Fibroblast of peridontal ligament (primary cell): Measurements from ENCODE around the gene PLXNB3.

ENCODE experiments used
- DNase-seq: peaks from one replicate; pipeline ENCODE4 v3.0.0-alpha.2; 2010; ENCODE audit errors: extremely low read depth

The PLXNB3 gene

DNA sequence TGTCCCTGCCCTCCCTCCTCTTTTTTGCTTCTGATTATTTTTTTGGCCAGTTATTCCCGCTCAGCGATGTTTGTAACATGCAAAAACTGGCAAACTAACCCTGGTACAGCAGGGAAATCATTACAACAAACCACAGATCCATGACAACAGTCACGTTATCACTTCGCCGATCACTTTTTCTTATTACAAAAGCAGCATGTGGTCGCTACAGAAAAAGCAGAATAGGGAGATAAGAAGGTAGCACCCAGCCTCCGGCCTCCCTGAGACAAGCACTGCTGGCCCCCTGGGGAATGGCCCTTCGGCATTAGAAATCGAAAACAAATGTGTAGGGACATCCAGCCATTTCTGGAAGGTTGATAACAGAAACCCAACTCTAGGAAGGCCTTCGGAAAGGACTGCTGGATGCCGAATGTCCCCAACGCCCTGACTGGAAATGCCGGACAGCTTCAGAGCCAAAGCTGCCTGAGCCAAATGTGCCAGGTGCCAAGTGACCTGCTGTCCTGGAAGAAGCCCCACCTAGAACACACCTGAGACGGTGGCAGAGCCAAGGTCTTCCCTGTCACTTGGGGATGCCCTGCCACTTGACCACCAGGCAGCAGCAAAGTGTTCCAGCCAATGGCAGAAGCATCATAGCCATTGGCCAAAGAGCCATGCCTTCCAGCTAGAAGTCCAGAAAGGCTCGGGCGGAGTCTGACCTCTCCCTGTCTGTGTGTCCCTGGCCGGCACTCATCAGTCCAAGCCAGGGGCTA, 27.2 kb downstream of the PLXNB3 start:
- no peak for DNase-seq

GRCh38 chrX:153792368-153792767, 28.3 kb downstream of the PLXNB3 start:
- no peak for DNase-seq

DNA sequence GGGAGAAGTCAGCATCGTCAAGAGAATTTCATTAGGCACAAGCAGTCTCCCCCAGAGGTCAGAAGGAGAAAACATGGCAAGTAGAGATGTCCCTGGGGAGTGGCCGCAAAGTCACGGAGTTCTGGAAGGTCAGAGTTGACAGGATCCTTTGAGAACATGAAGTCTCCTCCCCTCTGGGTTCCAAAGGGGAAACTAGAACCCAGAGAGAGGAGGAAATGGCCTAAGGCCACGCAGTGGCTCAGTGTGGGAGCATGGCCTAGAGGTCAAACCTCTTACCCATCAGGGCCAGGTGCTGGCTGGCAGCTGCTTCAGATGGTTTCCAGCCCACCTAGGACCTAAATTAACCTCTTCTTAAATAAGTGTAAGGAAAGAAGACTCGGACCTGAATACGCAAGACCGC, 29.2 kb downstream of the PLXNB3 start:
- DNase-seq, result peak; percentile 4

- peak; percentile 90 for DNase-seq
These were observed 30.2 kb downstream of the PLXNB3 start, which contains the start of the genes IDH3G and SSR4 for GRCh38 chrX:153794018-153794896. Gene IDH3G (minus strand): TSS chrX:153794375. CDS start chrX:153794326, 49 bp downstream. Gene SSR4 (plus strand): TSS chrX:153794668. CDS start chrX:153794688, 20 bp downstream.

- peak; percentile 4 for DNase-seq
These were observed 31.1 kb downstream of the PLXNB3 start for GRCh38 chrX:153794897-153795816.

GRCh38 chrX:153797415-153798015, 33.5 kb downstream of the PLXNB3 start:
- no peak for DNase-seq

- no peak for DNase-seq
These were observed 35.3 kb downstream of the PLXNB3 start for GRCh38 chrX:153799326-153799725.

GRCh38 chrX:153800177-153800722, 36.2 kb downstream of the PLXNB3 start:
- no peak for DNase-seq

DNA sequence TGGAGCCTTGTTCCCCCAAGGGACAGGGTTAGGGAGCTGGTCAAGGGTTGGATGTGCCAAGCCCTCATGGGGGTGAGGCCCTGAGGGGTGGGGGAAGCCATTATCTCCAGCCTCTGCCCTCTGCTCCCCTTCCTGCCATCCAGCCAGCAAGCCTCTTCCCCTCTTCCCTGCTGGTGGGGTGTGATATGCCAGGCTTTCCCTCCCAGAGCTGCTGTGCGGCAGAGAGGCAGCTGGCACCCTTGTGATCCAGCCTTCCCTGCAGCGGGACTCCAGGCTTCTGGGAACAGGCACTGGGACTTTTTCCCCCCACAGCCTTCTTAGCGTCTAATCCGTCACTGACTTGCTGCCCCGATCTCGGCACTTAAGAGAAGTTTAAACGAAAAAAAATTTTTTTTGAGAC, 36.7 kb downstream of the PLXNB3 start:
- DNase-seq, result no peak

GRCh38 chrX:153801669-153802068, 37.6 kb downstream of the PLXNB3 start:
- DNase-seq, result no peak

DNA sequence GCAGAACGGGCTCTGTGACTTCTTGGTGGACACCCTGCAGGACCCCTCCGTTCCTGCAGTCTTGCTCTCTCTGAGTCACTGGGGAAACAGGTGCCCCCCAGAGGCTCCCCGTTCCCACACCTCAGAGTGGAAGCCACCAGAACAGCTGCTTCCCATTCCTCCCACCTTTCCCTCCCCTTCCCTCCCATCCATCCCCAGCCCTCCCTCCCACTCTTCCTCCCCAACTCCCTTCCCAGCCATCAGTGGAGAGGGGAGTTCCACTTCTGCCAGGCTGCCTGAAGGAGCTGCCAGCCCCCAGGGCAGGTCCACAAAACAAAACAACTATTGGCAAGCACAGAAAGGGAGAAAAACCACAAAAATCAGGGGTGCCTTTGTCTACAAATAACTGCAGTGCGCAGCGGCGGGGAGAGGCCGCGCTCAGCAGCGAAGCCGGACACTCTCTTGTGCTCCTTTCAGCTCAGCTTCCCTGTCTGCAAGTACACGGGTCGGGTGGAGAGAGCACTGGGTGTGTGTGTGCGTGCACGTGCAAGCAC, 38.5 kb downstream of the PLXNB3 start:
- no peak for DNase-seq

DNA sequence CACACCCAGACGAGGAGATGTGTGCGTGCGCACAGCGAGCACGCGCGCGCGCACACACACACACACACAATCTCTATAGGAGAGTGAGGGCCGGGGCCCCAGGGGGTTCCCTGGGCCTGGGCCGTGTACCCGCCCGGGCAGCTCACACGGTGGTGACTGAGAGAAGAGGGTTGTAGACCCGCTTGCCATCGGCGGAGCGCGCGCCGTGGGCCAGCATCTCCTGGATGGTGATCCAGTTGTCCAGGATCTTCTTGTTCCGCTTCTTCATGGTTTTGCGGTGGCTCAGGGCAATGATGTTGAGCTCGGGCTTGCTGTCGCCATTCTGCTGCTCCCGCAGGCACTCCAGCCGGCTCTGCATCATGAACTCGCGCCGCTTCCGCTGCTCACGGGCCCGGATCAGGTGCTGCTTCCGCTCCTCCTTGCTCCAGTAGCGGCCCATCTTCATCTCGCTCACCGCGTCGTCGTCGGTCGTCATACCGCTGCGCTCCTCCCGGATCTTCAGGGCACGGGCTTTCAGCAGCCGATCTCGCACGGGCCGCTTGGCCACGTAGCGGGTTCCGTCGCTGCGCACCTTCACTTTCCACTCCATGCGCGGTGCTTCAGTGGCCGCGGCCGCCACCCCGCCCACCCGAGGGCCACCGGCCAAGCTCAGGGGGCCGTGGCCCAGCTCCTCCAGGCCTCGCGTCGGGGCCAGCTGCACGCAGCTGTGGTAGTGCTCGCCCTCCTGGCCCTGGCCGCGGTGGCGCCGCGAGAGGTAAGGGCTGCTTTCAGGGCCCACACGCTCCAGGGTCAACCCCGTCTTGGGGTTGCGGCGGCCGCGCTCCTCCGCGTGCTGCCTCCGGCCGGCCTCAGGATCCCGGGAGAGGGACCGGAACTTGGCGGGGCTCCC, 39.4 kb downstream of the PLXNB3 start:
- DNase-seq, result no peak

GRCh38 chrX:153804100-153804595, 40.1 kb downstream of the PLXNB3 start:
- no peak for DNase-seq

- no peak for DNase-seq
These were observed 40.6 kb downstream of the PLXNB3 start for GRCh38 chrX:153804621-153805020.

DNA sequence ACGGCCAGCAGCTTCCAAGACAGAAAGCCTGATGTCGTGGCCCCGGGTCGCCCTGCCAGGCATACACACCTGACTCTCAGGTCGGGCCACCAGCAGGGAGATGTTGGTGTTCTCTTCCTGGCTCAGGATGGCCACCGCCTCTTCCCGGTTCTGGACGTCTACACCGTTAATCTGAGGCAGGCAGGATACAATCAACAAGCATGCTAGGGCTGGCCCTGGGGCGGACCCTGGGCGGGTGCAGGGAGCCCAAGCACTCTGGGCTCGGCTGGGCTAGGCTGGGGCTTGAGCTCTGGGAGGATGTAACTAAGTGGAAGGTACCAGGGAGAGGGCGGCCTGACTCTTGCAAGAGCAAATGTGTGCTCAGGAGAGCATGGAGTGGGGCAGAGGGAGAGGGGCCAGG, 41.4 kb downstream of the PLXNB3 start:
- no peak for DNase-seq

DNA sequence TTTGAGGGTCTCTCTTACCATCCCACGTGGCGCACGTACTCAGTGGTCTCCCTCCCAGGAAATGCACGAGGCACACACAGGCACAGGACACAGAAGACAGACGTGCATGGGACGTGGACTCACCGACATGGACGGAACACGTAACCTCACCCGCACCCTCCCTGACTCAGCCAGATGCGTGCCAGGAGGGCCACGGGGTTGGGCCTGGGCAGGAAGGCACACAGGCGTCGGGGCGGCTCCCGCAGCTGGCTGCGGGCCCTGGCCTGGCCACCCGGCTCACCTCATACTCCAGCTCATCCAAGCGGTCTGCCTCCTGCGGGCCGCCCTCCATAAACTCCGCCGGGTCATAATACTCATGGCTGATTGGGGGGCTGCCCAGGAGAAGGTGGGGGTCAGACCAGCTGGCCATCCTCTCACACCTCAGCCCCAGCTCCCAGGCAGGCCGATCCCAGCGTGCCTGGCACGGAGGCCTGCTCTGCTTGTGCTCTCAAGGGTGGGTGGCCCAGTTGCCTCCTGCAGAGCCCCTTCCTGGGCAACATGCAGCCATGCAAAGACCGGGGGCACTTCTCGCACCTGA, 43.0 kb downstream of the PLXNB3 start:
- no peak for DNase-seq

GRCh38 chrX:153807976-153808375, 43.9 kb downstream of the PLXNB3 start:
- DNase-seq, result no peak

DNA sequence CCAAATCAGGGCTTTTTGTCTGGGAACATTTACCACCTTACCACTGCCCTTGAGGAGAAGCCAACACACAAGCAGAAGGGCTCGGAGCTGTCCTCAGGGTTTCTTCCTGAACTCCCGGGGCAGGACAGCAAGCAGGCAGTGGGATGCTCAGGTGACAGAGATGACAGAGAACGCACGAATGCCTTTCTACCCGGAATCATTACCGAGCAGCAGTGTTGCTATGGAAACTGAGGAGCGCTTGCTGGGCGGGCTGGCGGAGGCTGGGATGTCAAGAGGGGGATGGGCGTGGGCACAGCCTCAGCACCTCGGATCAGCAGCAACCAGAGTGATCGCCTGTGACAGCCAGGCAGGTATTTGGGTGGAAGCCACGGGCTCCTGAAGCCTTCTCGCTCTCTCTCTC, 48.2 kb downstream of the PLXNB3 start:
- DNase-seq, result no peak

DNA sequence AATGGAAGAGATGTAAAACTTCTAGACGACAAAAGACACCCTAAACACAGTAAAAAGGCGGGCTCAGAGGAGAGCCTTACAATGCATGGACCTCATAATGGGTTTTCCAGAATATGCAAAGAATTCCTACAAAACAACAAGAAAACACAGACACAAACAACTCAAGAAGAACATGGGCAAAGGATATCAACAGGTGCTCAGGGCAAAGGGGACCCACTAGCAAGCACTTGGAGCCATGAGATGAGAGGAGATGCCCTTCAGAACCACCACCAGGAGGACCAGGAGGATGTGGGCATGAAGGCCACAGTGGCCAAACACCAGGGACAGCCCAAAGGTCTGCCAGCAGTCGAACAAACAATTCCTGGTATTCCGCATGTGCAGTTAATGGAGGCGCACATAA, 49.1 kb downstream of the PLXNB3 start:
- DNase-seq, result no peak
